GM20000 (cell line): Measurements from ENCODE around the gene ALDH4A1.

Source experiments
- DNase-seq: peaks from one replicate; pipeline ENCODE4 v3.0.0; 2012; ENCODE audit warnings: low spot score
- CTCF ChIP-seq: IDR thresholded peaks from 2 replicates; pipeline ENCODE4 v1.5.1; 2012; ENCODE audit warnings: mild to moderate bottlenecking, control low read depth; ENCODE audit errors: extremely low read depth, missing control alignments

ALDH4A1 gene

GRCh38 chr1:18830596-18830995 is 71.8 kb downstream of the ALDH4A1 start:
- no peak for DNase-seq
- no peak for TF ChIP-seq CTCF

- no peak for TF ChIP-seq CTCF
- no peak for DNase-seq
These were observed 72.7 kb downstream of the ALDH4A1 start for GRCh38 chr1:18829671-18830070.

- no peak for TF ChIP-seq CTCF
- DNase-seq = no peak
These were observed 74.1 kb downstream of the ALDH4A1 start for GRCh38 chr1:18828224-18828623.

- no peak for TF ChIP-seq CTCF
- DNase-seq = no peak
These were observed 78.9 kb downstream of the ALDH4A1 start for GRCh38 chr1:18823438-18823837.
